ENCODE measurements around the gene BABAM2. TPM values are rescaled to one million over a fixed set of nuclear protein-coding genes. Genes with fewer than 3 reads are reported as not detected.

BABAM2 gene
- total and polyA plus RNA-seq, 11 donors: 22.2 to 75.1 (median 62.5) TPM

GRCh38 chr2:27912512-27912911 lies 22.0 kb downstream of the BABAM2 start:
- no peak for DNase-seq
- H3K4me1 ChIP-seq: peaks cover 3 to 44% (median 27%) of the 10 kb centered on the region in 12 donors
- H3K27ac ChIP-seq: no peak overlapping the region
- 88 to 99% (median 97%) methylated on average over 2 of the region's 2 CpGs for WGBS, 4 donors
- no peaks in the 10 kb centered on the region for H3K36me3 ChIP-seq
- no peak for ATAC-seq
- no peak overlapping the region for H3K4me3 ChIP-seq
- H3K9me3 ChIP-seq: no peaks in the 10 kb centered on the region
- TF ChIP-seq CTCF (IDR thresholded peaks at IDR 0.05) (no peak), POLR2A (IDR thresholded peaks at IDR 0.05) (no peak)
- intact Hi-C loops (cut with DNase I): no loop called here
- H3K27me3 ChIP-seq: no peaks in the 10 kb centered on the region

- ATAC-seq (peak in 3 of 4 donors; percentile 54 to 67 (median 61)), DNase-seq (no peak)
- Histone ChIP-seq H3K4me1 (peaks cover 3 to 40% (median 25%) of the 10 kb centered on the region in 12 donors), H3K36me3 (no peaks in the 10 kb centered on the region), H3K4me3 (no peak overlapping the region), H3K27ac (peak overlapping the region in 7 of 12 donors; percentile 15 to 78 (median 32)), H3K9me3 (no peaks in the 10 kb centered on the region), H3K27me3 (no peaks in the 10 kb centered on the region)
- intact Hi-C loops (cut with DNase I): no loop called here
- WGBS, 4 donors: 79 to 86% (median 85%) methylated on average over 2 of the region's 2 CpGs
- TF ChIP-seq POLR2A (IDR thresholded peaks at IDR 0.05): no peak
- no peak for TF ChIP-seq CTCF (IDR thresholded peaks at IDR 0.05)
Observed at GRCh38 chr2:27914041-27914804, 23.7 kb downstream of the BABAM2 start.

- Histone ChIP-seq H3K27ac (peak overlapping the region in 8 of 12 donors; percentile 11 to 78 (median 29)), H3K36me3 (no peaks in the 10 kb centered on the region), H3K4me1 (peaks cover 3 to 38% (median 26%) of the 10 kb centered on the region in 12 donors), H3K9me3 (no peaks in the 10 kb centered on the region), H3K27me3 (no peaks in the 10 kb centered on the region), H3K4me3 (no peak overlapping the region)
- no peak for DNase-seq
- TF ChIP-seq CTCF (IDR thresholded peaks at IDR 0.05) (no peak), POLR2A (IDR thresholded peaks at IDR 0.05) (no peak)
- ATAC-seq: peak in 1 of 4 donors; percentile 13
- intact Hi-C loops (cut with DNase I): no loop called here
Observed at GRCh38 chr2:27914805-27915175, 24.3 kb downstream of the BABAM2 start.

GRCh38 chr2:27915191-27915590 lies 24.7 kb downstream of the BABAM2 start:
- Histone ChIP-seq H3K27ac (peak overlapping the region in 8 of 12 donors; percentile 11 to 78 (median 29)), H3K4me3 (no peak overlapping the region), H3K27me3 (no peaks in the 10 kb centered on the region), H3K9me3 (no peaks in the 10 kb centered on the region), H3K36me3 (no peaks in the 10 kb centered on the region), H3K4me1 (peaks cover 3 to 41% (median 28%) of the 10 kb centered on the region in 12 donors)
- no peak for DNase-seq
- TF ChIP-seq POLR2A (IDR thresholded peaks at IDR 0.05): no peak
- TF ChIP-seq CTCF (IDR thresholded peaks at IDR 0.05): no peak
- 39 to 50% (median 44%) methylated on average over 5 of the region's 5 CpGs for WGBS, 4 donors
- peak; percentile 41 to 67 (median 52) for ATAC-seq
- intact Hi-C loops (cut with DNase I): no loop called here

Data from heart left ventricle (tissue), 16 donors.